ENCODE data around the gene KIAA2012.

- TF ChIP-seq BHLHE40 (IDR thresholded peaks at IDR 0.05; ENCODE audit: borderline replicate concordance) (no peak), SP1 (IDR thresholded peaks at IDR 0.05) (no peak), TARDBP (IDR thresholded peaks at IDR 0.05) (no peak), FOXA1 (IDR thresholded peaks at IDR 0.05) (no peak), HDGF (IDR thresholded peaks at IDR 0.05; ENCODE audit: borderline replicate concordance) (no peak), ELF4 (IDR thresholded peaks at IDR 0.05) (no peak), FOXK2 (IDR thresholded peaks at IDR 0.05) (no peak), SUZ12 (IDR thresholded peaks at IDR 0.05) (no peak), NFRKB (IDR thresholded peaks at IDR 0.05) (no peak), FOXM1 (IDR thresholded peaks at IDR 0.05; ENCODE audit: borderline replicate concordance) (no peak), L3MBTL2 (conservative IDR thresholded peaks at IDR 0.05) (no peak)
- TF ChIP-seq, protein P1, sequence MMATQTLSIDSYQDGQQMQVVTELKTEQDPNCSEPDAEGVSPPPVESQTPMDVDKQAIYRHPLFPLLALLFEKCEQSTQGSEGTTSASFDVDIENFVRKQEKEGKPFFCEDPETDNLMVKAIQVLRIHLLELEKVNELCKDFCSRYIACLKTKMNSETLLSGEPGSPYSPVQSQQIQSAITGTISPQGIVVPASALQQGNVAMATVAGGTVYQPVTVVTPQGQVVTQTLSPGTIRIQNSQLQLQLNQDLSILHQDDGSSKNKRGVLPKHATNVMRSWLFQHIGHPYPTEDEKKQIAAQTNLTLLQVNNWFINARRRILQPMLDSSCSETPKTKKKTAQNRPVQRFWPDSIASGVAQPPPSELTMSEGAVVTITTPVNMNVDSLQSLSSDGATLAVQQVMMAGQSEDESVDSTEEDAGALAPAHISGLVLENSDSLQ (IDR thresholded peaks at IDR 0.05) = no peak
Measured at GRCh38 chr2:202072226-202072625, 829 bp upstream of the KIAA2012 start.
